ENCODE measurements around the gene POMT1.

The POMT1 gene

DNA sequence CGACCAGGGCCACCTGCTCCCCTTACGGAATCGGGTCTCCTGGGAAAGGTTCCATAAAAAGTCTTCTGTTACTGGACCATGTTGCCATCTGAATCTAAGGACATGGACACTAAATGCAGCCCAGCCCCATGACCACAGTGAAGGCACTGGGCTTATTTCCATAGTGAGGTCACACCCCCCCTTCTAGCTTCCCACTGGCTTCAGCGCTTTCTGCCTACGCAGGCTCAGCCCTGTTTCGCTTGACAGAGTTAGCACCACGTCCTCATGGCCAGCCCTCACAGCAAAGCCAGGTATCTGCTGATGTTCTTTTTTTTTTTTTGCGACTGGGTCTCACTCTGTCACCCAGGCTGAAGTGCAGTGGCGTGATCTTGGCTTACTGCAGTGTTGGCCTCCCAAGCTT is 14.2 kb downstream of the POMT1 start:
- TF ChIP-seq CTCF (conservative IDR thresholded peaks at IDR 0.05; ENCODE audit: low read depth, low read length), result no peak
- H3K4me3 ChIP-seq (IDR thresholded peaks at IDR 0.05; ENCODE audit: insufficient read depth, low read depth, low read length), result no peak overlapping the region
- H3K9ac ChIP-seq, result no peak overlapping the region
- peaks cover 13% of the 10 kb centered on the region; the same call in 1 of the 2 replicates for H3K36me3 ChIP-seq (ENCODE audit: insufficient read depth)
- H3K4me2 ChIP-seq, result no peak overlapping the region
- H2AFZ ChIP-seq (ENCODE audit: low read depth), result no peak overlapping the region
- no peak overlapping the region for H3K27ac ChIP-seq
- no peaks in the 10 kb centered on the region for H4K20me1 ChIP-seq (ENCODE audit: insufficient read depth)
- H3K79me2 ChIP-seq (ENCODE audit: insufficient read depth, low read depth), result no peaks in the 10 kb centered on the region
- H3K4me1 ChIP-seq (ENCODE audit: low read depth, poor library complexity, severe bottlenecking), result no peaks in the 10 kb centered on the region
- no peaks in the 10 kb centered on the region for H3K27me3 ChIP-seq (ENCODE audit: insufficient read depth, low read depth)

DNA sequence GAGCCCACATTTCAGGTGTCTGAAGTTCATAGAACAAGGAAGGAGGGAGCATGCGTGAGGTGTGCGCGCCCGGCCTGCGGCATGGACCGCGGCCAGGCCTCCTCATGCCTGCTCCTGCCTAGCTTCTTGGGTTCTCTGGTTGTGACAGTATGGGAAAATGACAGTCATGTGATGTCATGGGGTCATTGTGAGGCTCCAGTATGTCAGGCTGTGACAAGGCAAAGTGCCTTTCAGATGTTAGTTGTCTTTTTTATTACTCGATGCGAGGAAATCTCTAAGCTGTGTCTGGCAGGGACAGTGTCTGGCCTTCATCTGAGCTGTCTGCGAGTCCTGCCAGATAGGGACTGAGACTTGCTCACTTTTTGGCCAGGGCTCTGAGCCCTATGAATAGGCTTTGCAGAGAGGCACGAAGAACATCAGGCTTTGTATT is 15.1 kb downstream of the POMT1 start:
- H3K79me2 ChIP-seq (ENCODE audit: insufficient read depth, low read depth), result no peaks in the 10 kb centered on the region
- H3K36me3 ChIP-seq (ENCODE audit: insufficient read depth), result peaks cover 12% of the 10 kb centered on the region; the same call in 1 of the 2 replicates
- H3K4me3 ChIP-seq (IDR thresholded peaks at IDR 0.05; ENCODE audit: insufficient read depth, low read depth, low read length), result no peak overlapping the region
- TF ChIP-seq CTCF (conservative IDR thresholded peaks at IDR 0.05; ENCODE audit: low read depth, low read length), result no peak
- H3K4me2 ChIP-seq, result no peak overlapping the region
- H3K27me3 ChIP-seq (ENCODE audit: insufficient read depth, low read depth), result no peaks in the 10 kb centered on the region
- no peak overlapping the region for H3K27ac ChIP-seq
- H2AFZ ChIP-seq (ENCODE audit: low read depth), result no peak overlapping the region
- no peaks in the 10 kb centered on the region for H3K4me1 ChIP-seq (ENCODE audit: low read depth, poor library complexity, severe bottlenecking)
- H4K20me1 ChIP-seq (ENCODE audit: insufficient read depth), result no peaks in the 10 kb centered on the region
- H3K9ac ChIP-seq, result no peak overlapping the region

DNA sequence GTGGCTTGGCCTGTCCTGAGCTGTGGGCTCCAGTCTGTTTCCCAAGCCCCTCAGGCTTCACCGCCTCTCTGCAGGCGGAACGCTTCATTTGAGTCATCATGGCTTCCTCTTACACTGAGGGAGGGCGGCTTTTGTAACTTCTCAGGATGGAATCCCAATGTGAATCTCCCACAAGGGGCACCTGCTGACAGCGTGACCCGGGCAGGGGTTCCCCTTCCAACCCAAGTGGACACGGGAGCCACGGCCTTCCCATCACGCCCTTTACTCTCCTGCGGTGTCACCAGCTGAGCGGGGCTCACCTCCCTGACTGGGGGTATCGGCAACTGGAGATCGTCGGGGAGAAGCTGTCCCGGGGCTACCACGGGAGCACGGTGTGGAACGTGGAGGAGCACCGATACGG is 15.8 kb downstream of the POMT1 start:
- no peaks in the 10 kb centered on the region for H3K27me3 ChIP-seq (ENCODE audit: insufficient read depth, low read depth)
- no peaks in the 10 kb centered on the region for H4K20me1 ChIP-seq (ENCODE audit: insufficient read depth)
- H3K4me2 ChIP-seq, result no peak overlapping the region
- H3K36me3 ChIP-seq (ENCODE audit: insufficient read depth), result peaks cover 8% of the 10 kb centered on the region; the same call in 1 of the 2 replicates
- H3K27ac ChIP-seq, result no peak overlapping the region
- no peaks in the 10 kb centered on the region for H3K79me2 ChIP-seq (ENCODE audit: insufficient read depth, low read depth)
- no peak for TF ChIP-seq CTCF (conservative IDR thresholded peaks at IDR 0.05; ENCODE audit: low read depth, low read length)
- no peak overlapping the region for H2AFZ ChIP-seq (ENCODE audit: low read depth)
- no peaks in the 10 kb centered on the region for H3K4me1 ChIP-seq (ENCODE audit: low read depth, poor library complexity, severe bottlenecking)
- H3K9ac ChIP-seq, result no peak overlapping the region
- H3K4me3 ChIP-seq (IDR thresholded peaks at IDR 0.05; ENCODE audit: insufficient read depth, low read depth, low read length), result no peak overlapping the region

DNA sequence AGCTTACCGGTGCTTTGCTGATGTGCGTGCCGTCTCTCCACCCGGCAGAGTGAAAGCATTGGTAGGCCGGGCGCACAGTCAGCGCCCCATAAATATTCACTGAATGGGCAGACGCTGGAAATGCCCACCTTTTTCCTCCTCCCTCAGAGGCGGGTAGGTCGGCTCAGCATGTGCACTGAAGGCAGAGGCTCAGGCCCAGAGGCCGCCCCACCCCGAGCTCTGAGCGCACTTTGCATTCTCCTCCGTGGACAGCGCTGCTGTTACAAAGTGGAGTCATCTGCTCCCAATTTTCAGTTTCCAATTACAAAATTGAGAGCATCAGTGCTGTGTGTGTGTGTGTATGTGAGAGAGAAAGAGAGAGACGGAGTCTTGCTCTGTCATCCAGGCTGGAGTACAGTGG is 17.8 kb downstream of the POMT1 start:
- Histone ChIP-seq H3K36me3 (ENCODE audit: insufficient read depth) (peaks cover 8% of the 10 kb centered on the region; the same call in 1 of the 2 replicates), H4K20me1 (ENCODE audit: insufficient read depth) (no peaks in the 10 kb centered on the region)
- TF ChIP-seq CTCF (conservative IDR thresholded peaks at IDR 0.05; ENCODE audit: low read depth, low read length), result no peak

More for the DNA sequence above, 17.8 kb downstream of the POMT1 start:
- Histone ChIP-seq H3K9ac (no peak overlapping the region), H3K4me2 (no peak overlapping the region), H3K4me1 (ENCODE audit: low read depth, poor library complexity, severe bottlenecking) (no peaks in the 10 kb centered on the region), H3K4me3 (IDR thresholded peaks at IDR 0.05; ENCODE audit: insufficient read depth, low read depth, low read length) (no peak overlapping the region), H3K27me3 (ENCODE audit: insufficient read depth, low read depth) (no peaks in the 10 kb centered on the region), H3K79me2 (ENCODE audit: insufficient read depth, low read depth) (no peaks in the 10 kb centered on the region), H3K27ac (no peak overlapping the region), H2AFZ (ENCODE audit: low read depth) (no peak overlapping the region)

Measured in KMS-11 (cell line).